Measurements from ENCODE around the gene ZFP2. TPM values are rescaled to one million over a fixed set of nuclear protein-coding genes. Genes with fewer than 3 reads are reported as not detected.
"Not testable (repeated sequence)": the region's sequence is repeated elsewhere in the genome, so short reads cannot be mapped to it uniquely, and the experiment has no call there.

The ZFP2 gene
- total RNA-seq, 1 experiment from 2014 or later: 0.52 TPM

DNA sequence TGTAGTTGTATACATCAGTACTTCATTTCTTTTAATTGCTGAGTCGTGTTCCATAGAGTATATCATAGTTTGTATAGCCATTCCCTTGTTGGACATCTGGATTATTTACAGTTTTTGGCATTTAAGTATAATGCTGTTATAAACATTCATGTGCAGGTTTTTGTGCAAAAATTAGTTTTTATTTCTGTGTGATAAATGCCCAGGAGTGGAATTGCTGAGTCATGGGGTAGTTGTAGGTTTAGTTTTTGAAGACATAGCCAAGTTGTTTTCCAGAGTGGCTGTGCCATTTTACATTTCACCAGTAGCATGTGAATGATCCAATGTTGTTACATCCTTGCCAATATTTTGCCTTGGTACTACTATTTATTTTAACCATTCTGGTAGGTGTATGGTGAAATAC lies 23.4 kb upstream of the ZFP2 start:
- DNase-seq: no peak
- Histone ChIP-seq H3K56ac (ENCODE audit: insufficient read length, low read depth, low read length) (no peak overlapping the region), H2AK5ac (ENCODE audit: insufficient read length, low read length) (no peak overlapping the region), H3T11ph (ENCODE audit: low read length) (no peak overlapping the region), H3K27me3 (ENCODE audit: insufficient read depth, low read length) (no peaks in the 10 kb centered on the region), H3K9me3 (ENCODE audit: control insufficient read depth, low read depth, low read length) (peaks cover 4% of the 10 kb centered on the region), H3K14ac (ENCODE audit: insufficient read depth, low read length) (no peak overlapping the region), H3K18ac (ENCODE audit: insufficient read length, low read depth, low read length) (no peak overlapping the region), H2BK120ac (ENCODE audit: low read depth, low read length, poor library complexity, severe bottlenecking) (no peak overlapping the region), H3K23ac (ENCODE audit: insufficient read length, low read depth, low read length) (no peak overlapping the region), H4K91ac (ENCODE audit: insufficient read length, low read depth, low read length) (no peak overlapping the region), H4K5ac (ENCODE audit: insufficient read length, low read depth, low read length) (no peak overlapping the region), H3K9ac (ENCODE audit: extremely low read depth, insufficient read length, low read length) (no peak overlapping the region), H3K23me2 (ENCODE audit: insufficient read length, low read depth, low read length, poor library complexity, severe bottlenecking) (no peaks in the 10 kb centered on the region), H2BK15ac (ENCODE audit: low read depth, low read length) (no peak overlapping the region), H2BK12ac (ENCODE audit: insufficient read length, low read depth, low read length) (no peak overlapping the region), H3K4me2 (ENCODE audit: insufficient read depth, insufficient read length, low read length) (no peak overlapping the region), H3K4me1 (ENCODE audit: insufficient read depth, low read length) (no peaks in the 10 kb centered on the region), H3K4ac (ENCODE audit: low read depth, low read length) (no peak overlapping the region), H4K20me1 (ENCODE audit: control insufficient read depth, insufficient read depth, insufficient read length) (no peaks in the 10 kb centered on the region), H2AFZ (ENCODE audit: low read length) (no peak overlapping the region), H2BK5ac (ENCODE audit: insufficient read length, low read length) (no peak overlapping the region), H3K79me2 (ENCODE audit: insufficient read depth, low read length) (no peaks in the 10 kb centered on the region), H2BK20ac (ENCODE audit: low read depth, low read length, poor library complexity, severe bottlenecking) (no peak overlapping the region), H3K79me1 (ENCODE audit: insufficient read depth, low read depth, low read length, poor library complexity, severe bottlenecking) (no peaks in the 10 kb centered on the region), H4K8ac (replicated peaks; ENCODE audit: insufficient read length, low read depth, low read length) (no peak overlapping the region), H3K27ac (ENCODE audit: insufficient read length, low read depth, low read length) (no peak overlapping the region)
- H3K9me3 Mint-ChIP-seq: peaks cover 35 to 61% of the 10 kb centered on the region in 2 experiments
- no peaks in the 10 kb centered on the region for H3K27me3 Mint-ChIP-seq (ENCODE audit: low read depth)
- no peak overlapping the region for H3K27ac Mint-ChIP-seq
- TF ChIP-seq, protein P1, sequence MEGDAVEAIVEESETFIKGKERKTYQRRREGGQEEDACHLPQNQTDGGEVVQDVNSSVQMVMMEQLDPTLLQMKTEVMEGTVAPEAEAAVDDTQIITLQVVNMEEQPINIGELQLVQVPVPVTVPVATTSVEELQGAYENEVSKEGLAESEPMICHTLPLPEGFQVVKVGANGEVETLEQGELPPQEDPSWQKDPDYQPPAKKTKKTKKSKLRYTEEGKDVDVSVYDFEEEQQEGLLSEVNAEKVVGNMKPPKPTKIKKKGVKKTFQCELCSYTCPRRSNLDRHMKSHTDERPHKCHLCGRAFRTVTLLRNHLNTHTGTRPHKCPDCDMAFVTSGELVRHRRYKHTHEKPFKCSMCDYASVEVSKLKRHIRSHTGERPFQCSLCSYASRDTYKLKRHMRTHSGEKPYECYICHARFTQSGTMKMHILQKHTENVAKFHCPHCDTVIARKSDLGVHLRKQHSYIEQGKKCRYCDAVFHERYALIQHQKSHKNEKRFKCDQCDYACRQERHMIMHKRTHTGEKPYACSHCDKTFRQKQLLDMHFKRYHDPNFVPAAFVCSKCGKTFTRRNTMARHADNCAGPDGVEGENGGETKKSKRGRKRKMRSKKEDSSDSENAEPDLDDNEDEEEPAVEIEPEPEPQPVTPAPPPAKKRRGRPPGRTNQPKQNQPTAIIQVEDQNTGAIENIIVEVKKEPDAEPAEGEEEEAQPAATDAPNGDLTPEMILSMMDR (conservative IDR thresholded peaks at IDR 0.05): no peak
- no CpG with 5 or more reads among the region's 1 CpG for WGBS (ENCODE audit: extremely low coverage, insufficient read length, low lambda C conversion rate)
- peaks cover 89 to 94% (median 91%) of the 10 kb centered on the region in 3 experiments for H3K36me3 Mint-ChIP-seq (ENCODE audit: insufficient read depth in 1 of 3, low read depth in 3 of 3)
- no peaks in the 10 kb centered on the region for H3K4me1 Mint-ChIP-seq
- H3K4me3 Mint-ChIP-seq: no peak overlapping the region

DNA sequence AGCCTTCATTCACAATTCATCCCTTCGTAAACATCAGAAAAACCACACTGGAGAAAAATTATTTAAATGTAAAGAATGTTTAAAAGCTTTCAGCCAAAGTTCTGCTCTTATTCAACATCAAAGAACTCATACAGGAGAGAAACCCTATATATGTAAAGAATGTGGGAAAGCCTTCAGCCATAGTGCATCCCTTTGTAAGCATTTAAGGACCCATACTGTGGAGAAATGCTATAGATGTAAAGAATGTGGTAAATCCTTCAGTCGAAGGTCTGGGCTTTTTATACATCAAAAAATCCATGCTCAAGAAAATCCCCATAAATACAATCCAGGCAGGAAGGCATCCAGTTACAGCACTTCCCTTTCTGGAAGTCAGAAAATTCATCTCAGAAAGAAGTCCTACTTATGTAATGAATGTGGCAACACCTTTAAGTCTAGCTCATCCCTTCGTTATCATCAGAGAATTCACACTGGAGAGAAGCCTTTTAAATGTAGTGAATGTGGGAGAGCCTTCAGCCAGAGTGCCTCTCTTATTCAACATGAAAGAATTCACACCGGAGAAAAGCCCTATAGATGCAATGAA lies 12.5 kb upstream of the ZFP2 start:
- H3K4me1 ChIP-seq (ENCODE audit: insufficient read depth, low read length); DNase-seq; H2BK120ac ChIP-seq (ENCODE audit: low read depth, low read length, poor library complexity, severe bottlenecking); H3T11ph ChIP-seq (ENCODE audit: low read length); H3K79me2 ChIP-seq (ENCODE audit: insufficient read depth, low read length); H3K4me1 Mint-ChIP-seq; H2BK5ac ChIP-seq (ENCODE audit: insufficient read length, low read length); H2BK12ac ChIP-seq (ENCODE audit: insufficient read length, low read depth, low read length); H3K14ac ChIP-seq (ENCODE audit: insufficient read depth, low read length); H3K4me3 Mint-ChIP-seq; H2BK20ac ChIP-seq (ENCODE audit: low read depth, low read length, poor library complexity, severe bottlenecking); H4K91ac ChIP-seq (ENCODE audit: insufficient read length, low read depth, low read length); H2BK15ac ChIP-seq (ENCODE audit: low read depth, low read length); H3K27ac Mint-ChIP-seq; H3K79me1 ChIP-seq (ENCODE audit: insufficient read depth, low read depth, low read length, poor library complexity, severe bottlenecking); H3K4ac ChIP-seq (ENCODE audit: low read depth, low read length); H3K27me3 ChIP-seq (ENCODE audit: insufficient read depth, low read length); H3K9ac ChIP-seq (ENCODE audit: extremely low read depth, insufficient read length, low read length); H3K56ac ChIP-seq (ENCODE audit: insufficient read length, low read depth, low read length); H4K20me1 ChIP-seq (ENCODE audit: control insufficient read depth, insufficient read depth, insufficient read length); H3K27me3 Mint-ChIP-seq (ENCODE audit: low read depth); H3K23ac ChIP-seq (ENCODE audit: insufficient read length, low read depth, low read length); H3K18ac ChIP-seq (ENCODE audit: insufficient read length, low read depth, low read length); H4K5ac ChIP-seq (ENCODE audit: insufficient read length, low read depth, low read length); H2AK5ac ChIP-seq (ENCODE audit: insufficient read length, low read length); H3K27ac ChIP-seq (ENCODE audit: insufficient read length, low read depth, low read length); H4K8ac ChIP-seq (replicated peaks; ENCODE audit: insufficient read length, low read depth, low read length); H2AFZ ChIP-seq (ENCODE audit: low read length); H3K23me2 ChIP-seq (ENCODE audit: insufficient read length, low read depth, low read length, poor library complexity, severe bottlenecking); H3K4me2 ChIP-seq (ENCODE audit: insufficient read depth, insufficient read length, low read length): not testable (repeated sequence)
- peaks cover 53% of the 10 kb centered on the region for H3K9me3 ChIP-seq (ENCODE audit: control insufficient read depth, low read depth, low read length)
- peaks cover 87 to 93% (median 91%) of the 10 kb centered on the region in 3 experiments for H3K36me3 Mint-ChIP-seq (ENCODE audit: insufficient read depth in 1 of 3, low read depth in 3 of 3)
- H3K9me3 Mint-ChIP-seq: peaks cover 82 to 84% of the 10 kb centered on the region in 2 experiments
- no CpG with 5 or more reads among the region's 4 CpGs for WGBS (ENCODE audit: extremely low coverage, insufficient read length, low lambda C conversion rate)
